22Rv1 (cell line): ENCODE data around the gene SNRPA.

Experiments
- ZFX ChIP-seq: fragments of 450-650 bp; IDR thresholded peaks from 2 replicates; pipeline ENCODE4 v1.6.1; 2017; ENCODE audit warnings: antibody characterized with exemption, borderline replicate concordance
- TF ChIP-seq, protein P1 (sequence below): fragments of 450-650 bp; IDR thresholded peaks from 2 replicates; pipeline ENCODE4 v1.5.1; 2017; ENCODE audit warnings: mild to moderate bottlenecking

- TF ChIP-seq, protein P1, sequence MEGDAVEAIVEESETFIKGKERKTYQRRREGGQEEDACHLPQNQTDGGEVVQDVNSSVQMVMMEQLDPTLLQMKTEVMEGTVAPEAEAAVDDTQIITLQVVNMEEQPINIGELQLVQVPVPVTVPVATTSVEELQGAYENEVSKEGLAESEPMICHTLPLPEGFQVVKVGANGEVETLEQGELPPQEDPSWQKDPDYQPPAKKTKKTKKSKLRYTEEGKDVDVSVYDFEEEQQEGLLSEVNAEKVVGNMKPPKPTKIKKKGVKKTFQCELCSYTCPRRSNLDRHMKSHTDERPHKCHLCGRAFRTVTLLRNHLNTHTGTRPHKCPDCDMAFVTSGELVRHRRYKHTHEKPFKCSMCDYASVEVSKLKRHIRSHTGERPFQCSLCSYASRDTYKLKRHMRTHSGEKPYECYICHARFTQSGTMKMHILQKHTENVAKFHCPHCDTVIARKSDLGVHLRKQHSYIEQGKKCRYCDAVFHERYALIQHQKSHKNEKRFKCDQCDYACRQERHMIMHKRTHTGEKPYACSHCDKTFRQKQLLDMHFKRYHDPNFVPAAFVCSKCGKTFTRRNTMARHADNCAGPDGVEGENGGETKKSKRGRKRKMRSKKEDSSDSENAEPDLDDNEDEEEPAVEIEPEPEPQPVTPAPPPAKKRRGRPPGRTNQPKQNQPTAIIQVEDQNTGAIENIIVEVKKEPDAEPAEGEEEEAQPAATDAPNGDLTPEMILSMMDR: no peak
- no peak for TF ChIP-seq ZFX
These were observed 33.6 kb upstream of the SNRPA start for GRCh38 chr19:40717325-40717879.
